Mesenteric fat pad (tissue), 1 donor: ENCODE data around the gene C2orf92. TPM values are rescaled to one million over a fixed set of nuclear protein-coding genes. Genes with fewer than 3 reads are reported as not detected.
A peak's percentile ranks its signal among the peaks of the same experiment; 100 is the strongest.

Source experiments
- DNase-seq: peaks from one replicate; pipeline ENCODE4 v3.0.0-alpha.2; 2020; ENCODE audit warnings: low spot score
- total RNA-seq: library from RNA; stranded (reverse); fragmentation: NEBNext Ultra II Directional; extraction: Animal tissue kit (Norgen Biotek cat#: 25700); gene quantifications from one replicate; pipeline ENCODE4 v1.2.1, GENCODE V29; 2021
- donor health status: DM: yes; HTN: yes; CAD: no.

Gene C2orf92
- total RNA-seq, 1 donor from 2014 or later, result 5.9 TPM

DNA sequence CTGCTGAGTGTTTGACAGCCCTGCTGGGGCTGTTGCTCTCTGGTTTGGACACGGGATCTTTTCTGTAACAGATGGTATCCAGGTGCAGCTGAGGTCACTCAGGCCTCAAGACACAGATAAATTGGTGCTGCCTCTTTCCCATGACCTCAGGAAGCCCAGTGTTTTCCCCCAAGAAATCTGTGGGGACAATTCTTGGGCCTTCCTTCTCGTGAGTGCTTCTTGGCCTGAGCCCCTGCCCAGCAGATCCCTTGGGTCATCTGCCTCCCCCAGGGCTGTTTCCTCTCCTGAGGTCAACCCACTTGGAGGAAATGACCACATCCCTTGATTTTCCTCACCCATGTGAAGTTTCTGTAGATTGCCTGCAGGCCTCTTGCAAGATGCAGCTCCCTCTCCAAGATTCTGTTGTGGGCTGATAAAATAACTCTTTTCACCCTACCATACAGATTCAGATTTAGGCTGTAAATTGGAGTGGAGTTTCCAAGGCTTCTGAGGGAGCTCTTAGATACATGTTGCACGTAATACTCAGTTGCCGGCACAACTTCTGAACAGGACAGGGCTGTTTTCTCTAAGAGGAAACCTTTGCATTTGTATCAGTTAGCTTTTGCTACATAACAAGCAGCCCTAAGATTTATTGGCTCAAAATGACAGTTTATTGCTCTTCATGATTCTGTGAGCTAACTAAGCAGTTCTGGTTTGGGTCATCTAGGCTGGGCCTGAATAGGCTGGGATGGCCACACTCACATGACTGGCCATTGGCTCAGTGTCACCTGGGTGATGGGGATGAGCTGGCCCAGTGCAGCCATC, 57.0 kb downstream of the C2orf92 start:
- no peak for DNase-seq

DNA sequence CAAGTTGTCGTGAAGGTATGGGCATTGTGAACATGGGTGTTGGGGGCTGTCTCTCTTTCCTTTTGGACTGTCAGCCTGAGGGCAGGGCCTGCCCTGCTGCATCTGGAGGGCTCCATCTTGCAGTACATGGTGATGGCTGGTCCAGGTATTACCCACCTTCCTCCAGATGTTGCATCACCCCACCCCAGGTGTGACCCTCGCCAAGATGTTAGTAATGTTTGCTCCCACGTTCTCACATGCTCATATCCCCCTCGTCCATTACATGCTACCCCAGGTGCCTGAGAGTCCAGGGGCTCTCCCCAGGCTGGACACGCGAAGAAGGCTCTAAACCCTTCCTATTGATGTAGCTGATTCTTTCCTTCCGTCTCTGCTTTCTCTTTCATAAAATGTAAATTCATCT, 57.8 kb downstream of the C2orf92 start:
- no peak for DNase-seq

DNA sequence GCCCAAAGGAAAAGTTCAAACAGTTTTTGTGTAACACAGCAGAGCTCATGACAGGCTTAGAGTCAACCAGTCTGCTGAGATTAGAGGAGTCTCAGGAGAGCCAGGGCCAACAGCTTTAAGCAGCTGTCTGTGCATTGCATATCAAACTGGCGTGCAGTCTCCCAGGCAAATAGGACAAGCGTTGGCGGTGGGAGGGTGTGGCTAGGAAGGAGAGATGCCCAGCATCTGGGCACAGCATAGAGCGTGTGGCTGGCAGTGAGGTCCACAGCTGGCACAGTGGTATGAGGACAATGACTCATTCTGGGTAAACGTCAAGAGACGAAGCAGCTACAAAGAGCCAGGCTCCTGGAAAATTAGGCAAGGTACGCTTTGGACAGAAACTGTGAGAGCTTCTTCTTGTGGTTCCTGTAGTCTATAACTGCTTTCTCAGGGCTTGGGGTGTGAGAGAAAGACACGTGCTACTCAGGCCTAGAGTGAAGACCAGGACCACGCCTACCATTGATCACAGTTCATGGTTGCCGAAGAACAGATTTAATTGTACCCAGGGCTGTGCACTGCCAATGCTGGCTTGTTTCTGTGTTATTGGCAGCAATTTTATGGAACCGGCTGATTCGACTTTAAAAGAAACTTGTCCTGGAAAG, 58.7 kb downstream of the C2orf92 start:
- DNase-seq, result no peak

DNA sequence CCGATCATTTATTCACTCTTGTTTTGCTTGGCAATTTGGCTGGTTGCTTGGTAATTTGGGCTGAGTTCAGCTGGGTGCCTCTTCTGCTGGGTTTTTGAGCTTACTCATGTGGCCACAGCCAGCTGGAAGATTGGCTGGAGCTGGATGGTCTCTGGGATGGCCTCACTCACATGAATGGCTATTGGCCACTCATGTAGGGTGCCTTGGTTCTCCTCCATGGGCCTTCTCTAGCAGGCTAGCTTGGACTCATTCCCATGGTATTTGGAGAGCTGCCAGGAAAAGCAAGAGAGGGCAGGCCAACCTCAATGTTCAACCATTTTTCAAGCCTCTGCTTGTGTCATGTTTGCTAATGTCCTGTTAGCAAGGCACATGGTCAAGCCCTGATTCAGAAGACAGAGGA, 60.7 kb downstream of the C2orf92 start:
- DNase-seq, result peak; percentile 53

DNA sequence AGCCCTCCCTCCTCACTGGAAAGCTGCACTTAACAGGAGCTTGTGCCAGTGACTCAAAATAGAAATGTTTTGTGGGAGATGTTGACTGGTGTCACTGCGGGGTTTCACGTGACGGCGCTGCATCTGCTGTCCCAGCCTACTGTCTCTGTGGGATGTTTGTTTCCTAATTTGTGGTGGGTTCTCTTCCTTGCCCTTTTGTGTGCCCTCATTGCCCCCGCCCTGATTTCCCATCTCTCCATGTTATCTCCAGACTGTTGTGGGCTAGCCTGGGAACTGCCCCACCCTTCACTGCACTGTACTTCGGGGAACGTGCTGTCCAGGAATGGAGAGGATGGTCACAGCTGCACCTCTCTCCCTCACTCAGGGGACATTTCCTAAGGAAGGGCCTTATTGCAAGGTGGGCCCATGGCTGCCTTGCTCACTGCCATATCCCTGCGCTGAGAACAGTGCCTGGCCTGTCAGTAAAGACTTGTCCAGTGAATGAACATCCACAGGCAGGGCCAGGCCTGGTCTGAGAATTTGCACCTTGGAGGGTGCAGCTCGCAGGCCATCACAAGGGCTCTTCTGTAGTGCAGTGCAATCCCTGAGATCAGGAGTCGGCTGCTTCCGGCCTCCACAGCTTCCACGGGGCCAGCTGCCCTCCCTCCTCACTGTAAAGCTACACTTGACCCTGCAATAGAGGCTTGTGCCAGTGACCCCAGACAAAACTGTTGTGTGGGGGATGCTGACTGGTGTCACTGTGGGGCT, 61.9 kb downstream of the C2orf92 start:
- peak; percentile 45 for DNase-seq

GRCh38 chr2:97732436-97733340, 63.2 kb downstream of the C2orf92 start:
- peak; percentile 88 for DNase-seq

GRCh38 chr2:97733341-97734035, 64.0 kb downstream of the C2orf92 start:
- DNase-seq, result peak; percentile 80

DNA sequence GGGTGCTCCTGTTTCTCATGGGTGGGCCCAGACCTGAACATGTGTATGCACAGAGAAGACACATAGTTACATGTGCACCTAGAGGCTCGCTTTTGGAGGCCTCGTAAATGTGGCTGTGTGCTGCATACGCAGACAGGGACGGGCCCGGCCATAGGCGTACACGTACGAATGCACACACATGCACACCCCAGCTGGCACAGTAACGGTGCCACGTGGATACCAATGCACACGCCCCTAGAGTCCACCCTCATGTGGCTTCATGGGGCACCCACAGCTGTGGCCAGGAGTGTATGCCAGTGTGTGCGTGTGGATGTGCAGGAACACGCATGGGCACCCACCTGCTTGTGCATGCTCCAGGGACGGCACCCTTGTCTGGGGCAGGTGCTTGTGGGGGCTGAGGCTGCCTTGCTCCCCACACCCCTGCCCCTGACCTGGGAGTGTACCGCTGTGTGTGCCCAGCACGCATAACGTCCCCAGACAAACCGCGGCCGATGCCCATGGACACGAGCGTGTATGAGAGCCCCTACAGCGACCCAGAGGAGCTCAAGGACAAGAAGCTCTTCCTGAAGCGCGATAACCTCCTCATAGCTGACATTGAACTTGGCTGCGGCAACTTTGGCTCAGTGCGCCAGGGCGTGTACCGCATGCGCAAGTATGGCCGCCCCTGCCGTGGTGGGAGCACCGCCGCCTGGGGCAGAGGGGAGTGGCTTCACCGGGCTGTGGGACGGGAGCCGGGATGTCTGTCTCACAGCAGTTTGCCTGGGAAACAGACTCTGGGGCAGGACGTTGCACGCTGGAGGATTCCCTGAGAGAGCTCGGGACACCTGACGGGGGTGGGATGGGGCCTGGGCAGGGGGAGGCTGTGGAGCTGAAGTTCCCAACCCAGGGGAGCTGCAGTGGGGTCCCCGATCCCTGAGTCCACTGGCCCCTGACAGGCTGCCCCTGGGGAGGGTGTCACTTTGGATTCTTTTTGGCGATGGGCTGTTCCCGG, 64.8 kb downstream of the C2orf92 start:
- DNase-seq, result peak; percentile 85

DNA sequence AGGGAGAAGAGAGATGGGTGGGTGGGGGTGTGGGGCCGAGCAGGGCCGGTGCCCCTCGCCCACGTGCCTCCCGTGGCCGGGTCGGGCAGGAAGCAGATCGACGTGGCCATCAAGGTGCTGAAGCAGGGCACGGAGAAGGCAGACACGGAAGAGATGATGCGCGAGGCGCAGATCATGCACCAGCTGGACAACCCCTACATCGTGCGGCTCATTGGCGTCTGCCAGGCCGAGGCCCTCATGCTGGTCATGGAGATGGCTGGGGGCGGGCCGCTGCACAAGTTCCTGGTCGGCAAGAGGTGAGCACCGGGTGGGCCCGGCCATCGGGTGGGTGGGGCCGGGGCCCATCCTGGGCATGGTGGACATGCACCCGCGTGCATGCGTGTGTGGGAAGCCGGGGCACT, 65.6 kb downstream of the C2orf92 start:
- DNase-seq, result no peak

DNA sequence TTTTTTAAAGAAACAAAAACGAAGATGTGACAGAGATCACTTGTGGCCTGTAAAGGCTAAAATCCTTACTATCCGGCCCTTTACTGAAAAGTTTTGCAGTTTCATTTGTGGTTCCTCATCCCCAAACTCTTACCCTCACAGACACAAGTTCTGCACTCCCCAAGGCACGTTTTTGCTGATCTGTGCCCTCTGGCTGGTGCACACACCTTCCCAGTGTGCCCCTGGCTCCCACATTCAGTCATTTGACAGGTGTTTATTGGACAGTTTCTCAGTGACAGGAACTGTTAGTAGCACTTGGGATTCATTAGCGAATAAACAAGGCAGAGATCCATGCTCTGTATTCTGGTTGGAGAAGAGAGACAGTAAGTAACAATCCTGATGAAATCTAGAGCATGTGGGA, 66.7 kb downstream of the C2orf92 start:
- peak; percentile 59 for DNase-seq

- DNase-seq, result peak; percentile 79
These were observed 67.3 kb downstream of the C2orf92 start for GRCh38 chr2:97736608-97737330.

DNA sequence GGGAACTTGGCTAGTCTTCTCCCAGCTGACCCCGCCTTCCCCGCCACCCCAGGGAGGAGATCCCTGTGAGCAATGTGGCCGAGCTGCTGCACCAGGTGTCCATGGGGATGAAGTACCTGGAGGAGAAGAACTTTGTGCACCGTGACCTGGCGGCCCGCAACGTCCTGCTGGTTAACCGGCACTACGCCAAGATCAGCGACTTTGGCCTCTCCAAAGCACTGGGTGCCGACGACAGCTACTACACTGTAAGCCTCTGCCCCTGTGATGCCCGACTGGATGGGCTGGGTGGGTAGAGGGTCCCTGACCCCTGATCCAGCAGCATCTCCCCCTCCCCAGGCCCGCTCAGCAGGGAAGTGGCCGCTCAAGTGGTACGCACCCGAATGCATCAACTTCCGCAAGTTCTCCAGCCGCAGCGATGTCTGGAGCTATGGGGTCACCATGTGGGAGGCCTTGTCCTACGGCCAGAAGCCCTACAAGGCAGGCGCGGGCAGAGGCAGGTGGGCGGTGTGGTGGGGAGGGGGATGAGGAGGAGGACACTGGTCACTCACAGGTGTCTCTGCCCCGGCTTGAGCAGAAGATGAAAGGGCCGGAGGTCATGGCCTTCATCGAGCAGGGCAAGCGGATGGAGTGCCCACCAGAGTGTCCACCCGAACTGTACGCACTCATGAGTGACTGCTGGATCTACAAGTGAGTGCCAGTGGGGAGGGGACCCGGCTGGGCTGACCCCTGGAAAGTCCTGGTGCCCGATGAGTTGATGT, 68.1 kb downstream of the C2orf92 start:
- DNase-seq, result peak; percentile 87

DNA sequence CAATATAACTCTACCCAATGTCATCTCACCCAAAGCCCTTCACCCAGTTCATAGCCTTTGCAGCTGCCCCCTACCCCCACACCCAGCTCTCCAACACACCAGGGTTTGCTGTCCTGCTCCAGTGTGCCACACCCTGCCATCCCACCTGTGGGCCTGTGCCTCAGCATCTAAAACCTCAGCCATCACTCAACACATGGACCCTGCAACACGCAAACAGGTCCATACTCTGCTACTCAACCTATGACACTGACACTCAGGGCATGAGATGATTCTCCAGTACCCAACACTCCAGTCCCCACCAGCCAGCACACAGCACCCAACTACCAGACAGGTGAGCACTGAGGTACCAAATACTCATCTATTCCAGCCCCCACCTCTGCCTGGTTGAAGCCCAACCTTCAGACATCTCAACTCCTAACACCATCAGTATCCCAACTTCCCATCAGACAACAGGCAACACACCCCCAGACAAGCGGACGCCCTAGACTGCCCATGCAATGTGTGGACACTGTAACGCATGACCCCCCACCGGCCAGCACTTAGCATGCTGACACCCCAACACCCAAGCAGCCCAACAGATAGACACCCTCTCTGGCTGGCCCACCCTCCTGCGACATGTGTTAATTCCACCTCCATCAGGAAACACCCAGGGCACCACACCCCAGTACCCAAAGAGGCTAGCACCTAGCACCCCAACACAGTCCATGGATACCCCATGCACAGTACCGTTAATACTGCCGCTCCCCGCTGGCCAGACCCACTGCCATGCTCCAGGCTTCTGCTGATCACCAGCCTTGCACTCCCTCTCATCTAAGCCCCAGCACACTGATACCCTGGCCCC, 68.9 kb downstream of the C2orf92 start:
- DNase-seq, result peak; percentile 85

DNA sequence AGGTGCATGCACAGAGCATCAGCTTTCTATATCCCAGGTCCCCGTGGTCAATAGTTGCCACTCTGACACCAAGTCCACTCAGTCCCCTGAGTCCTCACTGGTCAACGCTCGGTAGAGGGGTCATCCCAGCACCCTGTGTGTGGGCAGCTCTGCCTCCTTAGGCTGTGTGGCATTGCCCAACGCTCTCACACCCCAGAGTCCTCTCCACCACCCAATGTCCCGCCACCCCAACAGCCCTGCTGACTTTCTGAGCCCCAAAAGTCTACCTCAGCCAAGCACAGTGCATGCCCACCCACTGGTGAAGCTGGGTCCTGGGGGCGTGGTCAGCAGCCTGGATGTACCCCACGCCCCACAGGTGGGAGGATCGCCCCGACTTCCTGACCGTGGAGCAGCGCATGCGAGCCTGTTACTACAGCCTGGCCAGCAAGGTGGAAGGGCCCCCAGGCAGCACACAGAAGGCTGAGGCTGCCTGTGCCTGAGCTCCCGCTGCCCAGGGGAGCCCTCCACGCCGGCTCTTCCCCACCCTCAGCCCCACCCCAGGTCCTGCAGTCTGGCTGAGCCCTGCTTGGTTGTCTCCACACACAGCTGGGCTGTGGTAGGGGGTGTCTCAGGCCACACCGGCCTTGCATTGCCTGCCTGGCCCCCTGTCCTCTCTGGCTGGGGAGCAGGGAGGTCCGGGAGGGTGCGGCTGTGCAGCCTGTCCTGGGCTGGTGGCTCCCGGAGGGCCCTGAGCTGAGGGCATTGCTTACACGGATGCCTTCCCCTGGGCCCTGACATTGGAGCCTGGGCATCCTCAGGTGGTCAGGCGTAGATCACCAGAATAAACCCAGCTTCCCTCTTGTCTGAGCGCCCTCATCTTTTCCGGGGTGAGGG, 69.7 kb downstream of the C2orf92 start:
- DNase-seq, result peak; percentile 81

- peak; percentile 87 for DNase-seq
These were observed 70.4 kb downstream of the C2orf92 start for GRCh38 chr2:97739893-97740245.
